A549 (cell line): ENCODE measurements around the gene KCNH8. TPM values are rescaled to one million over a fixed set of nuclear protein-coding genes. Genes with fewer than 3 reads are reported as not detected.

Experiments
- ATAC-seq, 2 experiments: fragments of 200-7000 bp in 1 of 2; fragments of >200 bp in 1 of 2; cut with Nextera tagmentation in 1 of 2; cut with Tn5 transposase in 1 of 2; 3 replicates each; pipeline versions ENCODE4 v1.8.0 to v1.9.1; 2018 to 2020; ENCODE audit warnings: mild to moderate bottlenecking in 1 of 2, moderate library complexity in 1 of 2
- CTCF ChIA-PET: fragments of 300-600 bp; sonication (Branson Sonifier 250); formaldehyde crosslinking; extraction: SDS; loops from one replicate; lab custom pipeline; 2021; ENCODE audit warnings: antibody characterized with exemption, inconsistent platforms; lab: Yijun Ruan, JAX
- POLR2A ChIA-PET: fragments of 350-600 bp; formaldehyde crosslinking; extraction: SDS; loops from one replicate; lab custom pipeline; 2021; ENCODE audit warnings: antibody characterized with exemption, inconsistent platforms; lab: Yijun Ruan, JAX
- DNase-seq, 2 experiments: peaks; one replicate each; pipeline versions ENCODE4 v3.0.0 to v3.0.0-alpha.2; 2011 to 2016; ENCODE audit warnings: low read depth in 1 of 2, low spot score in 1 of 2
- FAIRE-seq: peaks from 2 replicates; lab custom pipeline; 2011; peaks lifted over from hg19 to GRCh38; lab: Jason Lieb, UNC
- H3K27ac ChIP-seq, 2 experiments: fragments of >200 bp; sonication (Bioruptor Twin); formaldehyde crosslinking; 3 replicates each; pipeline ENCODE4 v1.5.1; 2016 to 2017
- H3K4me1 ChIP-seq: fragments of >200 bp; sonication (Bioruptor Twin); formaldehyde crosslinking; 3 replicates; pipeline ENCODE4 v1.6.1; 2016
- H3K4me2 ChIP-seq: fragments of >200 bp; sonication (Bioruptor Twin); formaldehyde crosslinking; 3 replicates; pipeline ENCODE4 v1.6.1; 2016
- H3K4me3 ChIP-seq: fragments of >200 bp; sonication (Bioruptor Twin); formaldehyde crosslinking; 3 replicates; pipeline ENCODE4 v1.5.1; 2016
- H3K9me3 ChIP-seq: fragments of >200 bp; sonication (Bioruptor Twin); formaldehyde crosslinking; 3 replicates; pipeline ENCODE4 v1.6.1; 2016
- CTCF ChIP-seq: fragments of >200 bp; sonication (Bioruptor Twin); formaldehyde crosslinking; IDR thresholded peaks from 3 replicates; pipeline ENCODE4 v1.5.1; 2016
- EHMT2 ChIP-seq: fragments of 200-600 bp; sonication (generic); IDR thresholded peaks from 2 replicates; pipeline ENCODE4 v1.6.1; 2016; ENCODE audit warnings: antibody characterized with exemption, low read depth, mild to moderate bottlenecking, moderate library complexity
- ESRRA ChIP-seq: fragments of 150-350 bp; IDR thresholded peaks from 2 replicates; pipeline ENCODE4 v1.6.1; 2014; ENCODE audit warnings: mild to moderate bottlenecking, low read length, borderline replicate concordance
- FOSB ChIP-seq: fragments of 250-450 bp; sonication (Bioruptor Pico); IDR thresholded peaks from 2 replicates; pipeline ENCODE4 v1.5.0; 2020; ENCODE audit warnings: mild to moderate bottlenecking, moderate library complexity
- FOSL2 ChIP-seq, 2 experiments: fragments of 450-650 bp in 1 of 2; fragments of >200 bp in 1 of 2; sonication (Bioruptor Twin) in 1 of 2; formaldehyde crosslinking; IDR thresholded peaks; 2 replicates each; pipeline versions ENCODE4 v1.5.0 to v1.6.1; 2016 to 2020; ENCODE audit warnings: mild to moderate bottlenecking in 1 of 2, moderate library complexity in 1 of 2
- GATA3 ChIP-seq: IDR thresholded peaks from 2 replicates; pipeline ENCODE4 v1.6.1; 2012; ENCODE audit warnings: borderline replicate concordance
- HDAC2 ChIP-seq: fragments of 200-600 bp; sonication (generic); IDR thresholded peaks from 2 replicates; pipeline ENCODE4 v1.6.1; 2016
- HEYL ChIP-seq: fragments of 250-450 bp; sonication (Bioruptor Pico); IDR thresholded peaks from 2 replicates; pipeline ENCODE4 v1.8.0; 2021; ENCODE audit warnings: mild to moderate bottlenecking, moderate library complexity
- HMGXB4 ChIP-seq: fragments of 250-450 bp; sonication (Bioruptor Pico); IDR thresholded peaks from 2 replicates; pipeline ENCODE4 v1.5.0; 2021; ENCODE audit warnings: mild to moderate bottlenecking, moderate library complexity, borderline replicate concordance
- HOXA7 ChIP-seq: fragments of 250-450 bp; sonication (Bioruptor Pico); IDR thresholded peaks from 2 replicates; pipeline ENCODE4 v1.5.0; 2020; ENCODE audit warnings: mild to moderate bottlenecking, moderate library complexity
- HOXB13 ChIP-seq: fragments of 250-450 bp; sonication (Bioruptor Pico); IDR thresholded peaks from 2 replicates; pipeline ENCODE4 v1.5.0; 2020; ENCODE audit warnings: low read depth, mild to moderate bottlenecking, moderate library complexity
- JUN ChIP-seq, 2 experiments: fragments of >200 bp; sonication (Bioruptor Twin); formaldehyde crosslinking; IDR thresholded peaks; 2 replicates in 1 of 2; 3 replicates in 1 of 2; pipeline ENCODE4 v1.6.1; 2016 to 2017
- MAX ChIP-seq: IDR thresholded peaks from 2 replicates; pipeline ENCODE4 v1.6.1; 2012
- MAZ ChIP-seq: fragments of 150-350 bp; IDR thresholded peaks from 2 replicates; pipeline ENCODE4 v1.6.1; 2014; ENCODE audit warnings: antibody characterized with exemption, low read depth, low read length, borderline replicate concordance
- NPAS2 ChIP-seq: fragments of 250-450 bp; sonication (Bioruptor Pico); IDR thresholded peaks from 2 replicates; pipeline ENCODE4 v1.8.0; 2022; ENCODE audit warnings: mild to moderate bottlenecking, moderate library complexity, borderline replicate concordance
- RAD21 ChIP-seq, 2 experiments: fragments of >200 bp in 1 of 2; sonication (Bioruptor Twin) in 1 of 2; formaldehyde crosslinking in 1 of 2; IDR thresholded peaks in 1 of 2; conservative IDR thresholded peaks in 1 of 2; 2 replicates in 1 of 2; 3 replicates in 1 of 2; pipeline ENCODE4 v1.6.1; 2012 to 2018; ENCODE audit warnings: inconsistent platforms in 1 of 2
- RARB ChIP-seq: fragments of 250-450 bp; sonication (Bioruptor Pico); IDR thresholded peaks from 2 replicates; pipeline ENCODE4 v1.8.0; 2021; ENCODE audit warnings: mild to moderate bottlenecking, moderate library complexity
- RFX5 ChIP-seq: fragments of 450-650 bp; IDR thresholded peaks from 2 replicates; pipeline ENCODE4 v1.7.1; 2014; ENCODE audit warnings: antibody characterized with exemption, mild to moderate bottlenecking, moderate library complexity
- RNF2 ChIP-seq: fragments of 200-600 bp; sonication (generic); IDR thresholded peaks from 2 replicates; pipeline ENCODE4 v1.6.1; 2016; ENCODE audit warnings: low read depth, mild to moderate bottlenecking, antibody characterized with exemption, moderate library complexity, borderline replicate concordance
- SMC3 ChIP-seq: fragments of >200 bp; sonication (Bioruptor Twin); formaldehyde crosslinking; IDR thresholded peaks from 3 replicates; pipeline ENCODE4 v1.6.1; 2018; ENCODE audit warnings: inconsistent platforms
- SREBF2 ChIP-seq: fragments of 450-650 bp; IDR thresholded peaks from 2 replicates; pipeline ENCODE4 v1.6.1; 2014; ENCODE audit warnings: mild to moderate bottlenecking, moderate library complexity
- USF2 ChIP-seq: fragments of 450-650 bp; IDR thresholded peaks from 2 replicates; pipeline ENCODE4 v1.6.1; 2014; ENCODE audit warnings: antibody characterized with exemption
- ZFP36 ChIP-seq: fragments of 450-650 bp; IDR thresholded peaks from 2 replicates; pipeline ENCODE4 v1.6.1; 2014; ENCODE audit warnings: borderline replicate concordance; ENCODE audit not compliant: partially characterized antibody
- ZSCAN20 ChIP-seq: fragments of 250-450 bp; sonication (Bioruptor Pico); IDR thresholded peaks from 2 replicates; pipeline ENCODE4 v1.8.0; 2022; ENCODE audit warnings: mild to moderate bottlenecking, moderate library complexity
- WGBS: methylation state at CpG from one replicate; pipeline ENCODE4 v1.1.6; 2017; ENCODE audit errors: missing lambda C conversion rate; 5-methylcytosine and 5-hydroxymethylcytosine counted together
- polyA plus RNA-seq, 4 experiments: library from polyadenylated mRNA; depleted of rRNA in 3 of 4; stranded (reverse); fragments of >200 nt; fragmentation: RNase III in 1 of 4; extraction: RNeasy Plus Mini Kit Qiagen cat#74134 plus additional on column Dnase treatment in 1 of 4; gene quantifications; 2 replicates in 3 of 4; 3 replicates in 1 of 4; pipeline ENCODE4 v1.2.3, GENCODE V29; 2011 to 2017
- TF ChIP-seq, protein P1 (sequence below): fragments of >200 bp; sonication (Bioruptor Twin); formaldehyde crosslinking; IDR thresholded peaks from 3 replicates; pipeline ENCODE4 v1.6.1; 2016

KCNH8 gene
- polyA plus RNA-seq, 2 of the 4 experiments (the other 2 are of a cell fraction) = 0.03 TPM; not detected in 1

GRCh38 chr3:19488939-19489338 is 340.6 kb downstream of the KCNH8 start:
- H3K27ac ChIP-seq = no peak overlapping the region
- ATAC-seq (no peak), FAIRE-seq (no peak), DNase-seq (no peak)
- POLR2A ChIA-PET = no interaction called here
- TF ChIP-seq, protein P1, sequence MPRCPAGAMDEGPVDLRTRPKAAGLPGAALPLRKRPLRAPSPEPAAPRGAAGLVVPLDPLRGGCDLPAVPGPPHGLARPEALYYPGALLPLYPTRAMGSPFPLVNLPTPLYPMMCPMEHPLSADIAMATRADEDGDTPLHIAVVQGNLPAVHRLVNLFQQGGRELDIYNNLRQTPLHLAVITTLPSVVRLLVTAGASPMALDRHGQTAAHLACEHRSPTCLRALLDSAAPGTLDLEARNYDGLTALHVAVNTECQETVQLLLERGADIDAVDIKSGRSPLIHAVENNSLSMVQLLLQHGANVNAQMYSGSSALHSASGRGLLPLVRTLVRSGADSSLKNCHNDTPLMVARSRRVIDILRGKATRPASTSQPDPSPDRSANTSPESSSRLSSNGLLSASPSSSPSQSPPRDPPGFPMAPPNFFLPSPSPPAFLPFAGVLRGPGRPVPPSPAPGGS = no peak
- TF ChIP-seq HDAC2 = no peak
- no peak for TF ChIP-seq NPAS2
- TF ChIP-seq ZSCAN20 = no peak
- no peak for TF ChIP-seq MAX
- TF ChIP-seq RAD21 (conservative IDR thresholded peaks at IDR 0.05 in 1 of 2, IDR thresholded peaks at IDR 0.05 in 1 of 2) = no peak
- no peak for TF ChIP-seq HOXB13 (CRISPR knock-in tag)
- no peak for TF ChIP-seq SMC3
- TF ChIP-seq RFX5 = no peak
- no peak for TF ChIP-seq MAZ
- TF ChIP-seq USF2 = no peak
- TF ChIP-seq HMGXB4 (CRISPR knock-in tag) = no peak
- no peak for TF ChIP-seq SREBF2
- no peak for TF ChIP-seq HEYL (CRISPR knock-in tag)
- H3K4me1 ChIP-seq = no peaks in the 10 kb centered on the region
- no peaks in the 10 kb centered on the region for H3K9me3 ChIP-seq
- CTCF ChIA-PET = no interaction called here
- H3K4me3 ChIP-seq = no peak overlapping the region
- no peak overlapping the region for H3K4me2 ChIP-seq
- 21% methylated on average over 4 of the region's 4 CpGs for WGBS

DNA sequence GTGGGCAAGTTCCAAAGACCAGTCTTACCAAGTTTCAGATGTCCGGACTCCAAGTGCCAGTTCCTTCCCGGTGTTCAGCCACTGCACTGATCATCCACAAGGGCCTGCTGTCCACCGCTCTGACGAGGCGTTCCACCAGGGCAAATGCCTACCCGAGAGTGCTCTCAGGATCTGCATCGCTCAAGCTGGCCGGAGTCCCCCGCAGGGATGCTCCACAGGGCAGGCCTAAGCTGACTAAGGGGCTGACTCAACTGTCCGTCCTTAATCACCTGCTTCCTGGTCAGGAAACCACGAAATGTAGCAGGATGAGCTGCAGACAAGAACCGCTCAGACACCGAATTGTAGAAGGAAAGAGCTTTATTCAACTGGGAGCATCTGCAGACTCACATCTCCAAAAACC is 341.6 kb downstream of the KCNH8 start:
- no peak overlapping the region for H3K4me3 ChIP-seq
- no peaks in the 10 kb centered on the region for H3K9me3 ChIP-seq
- ChIA-PET CTCF (no interaction called here), POLR2A (no interaction called here)
- DNase-seq = no peak
- 28% methylated on average over 9 of the region's 13 CpGs for WGBS
- no peaks in the 10 kb centered on the region for H3K4me1 ChIP-seq
- no peak overlapping the region for H3K27ac ChIP-seq
- no peak for FAIRE-seq
- TF ChIP-seq RARB (CRISPR knock-in tag) (no peak), JUN (IDR thresholded peaks at IDR 0.05) (no peak), HOXB13 (CRISPR knock-in tag) (no peak), HOXA7 (CRISPR knock-in tag) (no peak), USF2 (no peak), ESRRA (no peak), FOSB (CRISPR knock-in tag) (no peak)
- no peak; a peak in 1 of 6 replicates for ATAC-seq
- H3K4me2 ChIP-seq = no peak overlapping the region

GRCh38 chr3:19506171-19506570 is 357.9 kb downstream of the KCNH8 start:
- DNase-seq (no peak), FAIRE-seq (no peak), ATAC-seq (no peak)
- Histone ChIP-seq H3K4me3 (no peak overlapping the region), H3K9me3 (no peaks in the 10 kb centered on the region), H3K4me2 (no peak overlapping the region), H3K27ac (no peak overlapping the region), H3K4me1 (no peaks in the 10 kb centered on the region)
- ChIA-PET CTCF (no interaction called here), POLR2A (no interaction called here)
- WGBS = 10% methylated on average over 1 of the region's 1 CpG
- TF ChIP-seq CTCF = no peak
- TF ChIP-seq FOSL2 (IDR thresholded peaks at IDR 0.05) = no peak
- no peak for TF ChIP-seq FOSL2 (CRISPR knock-in tag; IDR thresholded peaks at IDR 0.05)
- TF ChIP-seq RNF2 = no peak
- TF ChIP-seq GATA3 = no peak
- no peak for TF ChIP-seq ZFP36
- TF ChIP-seq EHMT2 = no peak
